ENCODE data around the gene MAF. TPM values are rescaled to one million over a fixed set of nuclear protein-coding genes. Genes with fewer than 3 reads are reported as not detected.
A peak's percentile ranks its signal among the peaks of the same experiment; 100 is the strongest.

The MAF gene
- total RNA-seq, 1 experiment from 2014 or later: 4.9 TPM

DNA sequence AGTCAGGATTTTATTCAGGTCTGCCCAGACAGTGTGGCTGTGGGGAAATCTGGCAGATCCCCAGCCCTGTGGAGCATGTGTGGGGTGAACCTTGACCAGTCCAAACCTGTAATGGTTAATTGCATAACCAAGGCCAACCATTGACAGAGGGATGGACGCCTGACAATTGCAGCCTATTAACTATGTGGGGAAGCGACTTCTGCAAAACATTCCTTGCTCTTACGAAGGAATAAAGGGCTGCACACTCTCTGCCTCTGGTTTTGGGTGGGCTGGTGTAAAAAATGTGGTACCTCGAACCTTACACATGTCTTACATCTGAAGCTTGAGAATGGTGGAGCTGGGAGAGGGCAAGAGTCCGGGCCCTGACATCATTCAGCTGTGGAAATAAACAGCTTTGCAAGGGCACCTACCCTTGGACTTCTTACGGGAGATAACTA lies 35.8 kb downstream of the MAF start:
- H2BK120ac ChIP-seq (ENCODE audit: low read depth, low read length, poor library complexity, severe bottlenecking): no peak overlapping the region
- H3K79me2 ChIP-seq (ENCODE audit: insufficient read depth, low read length): no peaks in the 10 kb centered on the region
- H2BK20ac ChIP-seq (ENCODE audit: low read depth, low read length, poor library complexity, severe bottlenecking): no peak overlapping the region
- TF ChIP-seq, protein P1, sequence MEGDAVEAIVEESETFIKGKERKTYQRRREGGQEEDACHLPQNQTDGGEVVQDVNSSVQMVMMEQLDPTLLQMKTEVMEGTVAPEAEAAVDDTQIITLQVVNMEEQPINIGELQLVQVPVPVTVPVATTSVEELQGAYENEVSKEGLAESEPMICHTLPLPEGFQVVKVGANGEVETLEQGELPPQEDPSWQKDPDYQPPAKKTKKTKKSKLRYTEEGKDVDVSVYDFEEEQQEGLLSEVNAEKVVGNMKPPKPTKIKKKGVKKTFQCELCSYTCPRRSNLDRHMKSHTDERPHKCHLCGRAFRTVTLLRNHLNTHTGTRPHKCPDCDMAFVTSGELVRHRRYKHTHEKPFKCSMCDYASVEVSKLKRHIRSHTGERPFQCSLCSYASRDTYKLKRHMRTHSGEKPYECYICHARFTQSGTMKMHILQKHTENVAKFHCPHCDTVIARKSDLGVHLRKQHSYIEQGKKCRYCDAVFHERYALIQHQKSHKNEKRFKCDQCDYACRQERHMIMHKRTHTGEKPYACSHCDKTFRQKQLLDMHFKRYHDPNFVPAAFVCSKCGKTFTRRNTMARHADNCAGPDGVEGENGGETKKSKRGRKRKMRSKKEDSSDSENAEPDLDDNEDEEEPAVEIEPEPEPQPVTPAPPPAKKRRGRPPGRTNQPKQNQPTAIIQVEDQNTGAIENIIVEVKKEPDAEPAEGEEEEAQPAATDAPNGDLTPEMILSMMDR (conservative IDR thresholded peaks at IDR 0.05): no peak
- H4K5ac ChIP-seq (ENCODE audit: insufficient read length, low read depth, low read length): no peak overlapping the region
- no peak overlapping the region for H2BK15ac ChIP-seq (ENCODE audit: low read depth, low read length)
- no peak overlapping the region for H3K56ac ChIP-seq (ENCODE audit: insufficient read length, low read depth, low read length)
- H3K14ac ChIP-seq (ENCODE audit: insufficient read depth, low read length): no peak overlapping the region
- no peak overlapping the region for H3K27ac ChIP-seq (ENCODE audit: insufficient read length, low read depth, low read length)
- no peaks in the 10 kb centered on the region for H3K9me3 ChIP-seq (ENCODE audit: control insufficient read depth, low read depth, low read length)
- H2BK12ac ChIP-seq (ENCODE audit: insufficient read length, low read depth, low read length): no peak overlapping the region
- H3K9me3 Mint-ChIP-seq: no peaks in the 10 kb centered on the region
- H3K4me1 Mint-ChIP-seq: peaks cover 17 to 23% of the 10 kb centered on the region in 2 experiments
- no peak overlapping the region for H3K23ac ChIP-seq (ENCODE audit: insufficient read length, low read depth, low read length)
- peaks cover 4% of the 10 kb centered on the region; the same call in 1 of the 2 replicates for H3K4me1 ChIP-seq (ENCODE audit: insufficient read depth, low read length)
- no CpG with 5 or more reads among the region's 6 CpGs for WGBS (ENCODE audit: extremely low coverage, insufficient read length, low lambda C conversion rate)
- H3K4ac ChIP-seq (ENCODE audit: low read depth, low read length): no peak overlapping the region
- H4K20me1 ChIP-seq (ENCODE audit: control insufficient read depth, insufficient read depth, insufficient read length): no peaks in the 10 kb centered on the region
- H3K23me2 ChIP-seq (ENCODE audit: insufficient read length, low read depth, low read length, poor library complexity, severe bottlenecking): no peaks in the 10 kb centered on the region
- no peaks in the 10 kb centered on the region for H3K27me3 ChIP-seq (ENCODE audit: insufficient read depth, low read length)
- H4K8ac ChIP-seq (replicated peaks; ENCODE audit: insufficient read length, low read depth, low read length): no peak overlapping the region
- peaks cover 2% of the 10 kb centered on the region for H3K27me3 Mint-ChIP-seq (ENCODE audit: low read depth)
- no peak overlapping the region for H4K91ac ChIP-seq (ENCODE audit: insufficient read length, low read depth, low read length)
- no peak overlapping the region for H2AK5ac ChIP-seq (ENCODE audit: insufficient read length, low read length)
- H3K4me2 ChIP-seq (ENCODE audit: insufficient read depth, insufficient read length, low read length): no peak overlapping the region
- no peaks in the 10 kb centered on the region for H3K79me1 ChIP-seq (ENCODE audit: insufficient read depth, low read depth, low read length, poor library complexity, severe bottlenecking)
- no peak overlapping the region for H3K4me3 Mint-ChIP-seq
- H3K18ac ChIP-seq (ENCODE audit: insufficient read length, low read depth, low read length): peak overlapping the region; percentile 12
- H3K36me3 Mint-ChIP-seq (ENCODE audit: insufficient read depth in 1 of 3, low read depth in 3 of 3): no peaks in the 10 kb centered on the region
- no peak overlapping the region for H3K27ac Mint-ChIP-seq
- no peak for DNase-seq
- no peak overlapping the region for H2AFZ ChIP-seq (ENCODE audit: low read length)
- H3K9ac ChIP-seq (ENCODE audit: extremely low read depth, insufficient read length, low read length): no peak overlapping the region
- H2BK5ac ChIP-seq (ENCODE audit: insufficient read length, low read length): no peak overlapping the region
- H3T11ph ChIP-seq (ENCODE audit: low read length): no peak overlapping the region
